NK-92 (cell line): ENCODE results near the gene USH1G.
"Not testable (repeated sequence)": the region's sequence is repeated elsewhere in the genome, so short reads cannot be mapped to it uniquely, and the experiment has no call there.

Experiments
- DNase-seq: peaks from one replicate; lab custom pipeline; 2025; ENCODE audit not compliant: unreplicated experiment; lab: John Stamatoyannopoulos, UW

Gene USH1G

DNA sequence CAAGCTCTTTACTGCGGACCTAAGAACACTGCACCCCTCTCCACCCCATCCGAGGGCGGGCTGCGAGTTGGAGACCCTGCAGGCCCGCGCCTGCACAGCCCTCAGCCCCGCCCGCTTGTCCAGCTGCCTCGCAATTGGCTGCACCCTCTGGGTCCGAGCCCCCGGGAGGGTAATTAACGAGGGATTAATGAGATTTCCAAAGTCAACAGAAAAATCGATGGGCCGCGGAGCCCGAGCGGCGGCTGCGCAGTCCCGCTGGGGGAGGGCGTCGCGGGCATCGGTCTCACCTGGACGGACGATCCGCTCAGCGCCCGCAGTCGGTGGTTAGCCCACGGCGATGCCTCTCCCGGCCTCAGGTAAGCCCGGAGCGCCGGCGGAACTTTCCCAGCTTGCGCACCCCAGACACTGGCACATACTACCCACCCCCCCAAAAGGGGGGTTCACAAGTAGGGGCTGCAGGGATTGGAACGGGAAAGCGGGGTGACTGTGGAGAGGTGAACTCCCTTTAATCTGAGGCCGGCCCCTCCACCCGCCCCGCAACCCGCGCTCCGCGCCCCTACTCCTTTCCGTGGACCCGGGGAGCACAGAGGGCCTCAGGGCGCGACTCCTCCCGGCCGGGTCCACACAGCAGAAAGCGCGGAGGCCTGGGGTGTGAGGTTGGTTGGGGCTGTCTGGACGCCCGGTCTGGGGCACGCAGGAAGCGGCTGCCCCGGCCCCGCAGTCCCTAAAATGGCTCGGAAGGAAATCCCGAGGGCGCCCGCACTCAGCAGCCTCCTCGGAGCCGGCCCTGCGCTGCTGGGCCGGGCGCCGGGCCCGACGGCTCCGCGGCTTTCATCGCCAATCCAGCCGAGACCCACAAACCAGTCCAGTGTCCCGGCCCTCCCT, 12.8 kb upstream of the USH1G start, which contains the start of gene OTOP3:
OTOP3 (plus strand) TSS at position 314 of the 885 bp plus-strand sequence; CDS start at position 338, 24 bp downstream.
- DNase-seq, result no peak

DNA sequence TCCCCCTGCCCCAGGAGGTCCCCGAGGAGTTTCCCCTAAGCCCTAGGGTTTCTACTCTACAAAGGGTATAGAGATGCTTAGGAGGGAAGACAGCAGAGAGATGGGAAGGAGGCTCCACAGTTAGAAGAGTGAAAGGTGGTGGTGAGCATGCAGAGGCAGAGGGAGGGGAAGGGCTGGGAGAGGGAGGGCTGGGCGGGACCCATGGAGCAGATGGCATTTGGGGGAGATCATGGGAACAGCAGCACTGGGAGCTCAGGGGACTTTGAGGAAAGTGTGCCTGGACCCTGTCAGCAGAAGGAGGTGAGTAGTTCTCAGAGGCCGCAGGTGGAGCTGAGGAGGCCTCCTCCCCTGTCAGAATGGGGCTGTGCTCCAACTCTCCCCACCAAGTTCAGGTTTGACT, 12.0 kb upstream of the USH1G start:
- no peak for DNase-seq

DNA sequence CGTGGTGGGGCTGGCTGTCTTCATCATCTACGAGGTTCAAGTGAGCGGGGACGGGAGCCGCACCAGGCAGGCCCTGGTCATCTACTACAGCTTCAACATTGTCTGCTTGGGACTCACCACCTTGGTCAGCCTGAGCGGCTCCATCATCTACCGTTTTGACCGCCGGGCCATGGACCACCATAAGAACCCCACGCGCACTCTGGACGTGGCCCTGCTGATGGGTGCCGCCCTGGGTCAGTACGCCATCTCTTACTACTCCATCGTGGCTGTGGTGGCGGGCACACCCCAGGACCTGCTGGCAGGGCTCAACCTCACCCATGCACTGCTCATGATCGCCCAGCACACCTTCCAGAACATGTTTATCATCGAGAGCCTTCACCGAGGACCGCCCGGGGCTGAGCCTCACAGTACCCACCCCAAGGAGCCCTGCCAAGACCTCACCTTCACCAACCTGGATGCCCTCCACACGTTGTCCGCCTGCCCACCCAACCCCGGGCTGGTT, 7.5 kb upstream of the USH1G start:
- DNase-seq, result no peak

DNA sequence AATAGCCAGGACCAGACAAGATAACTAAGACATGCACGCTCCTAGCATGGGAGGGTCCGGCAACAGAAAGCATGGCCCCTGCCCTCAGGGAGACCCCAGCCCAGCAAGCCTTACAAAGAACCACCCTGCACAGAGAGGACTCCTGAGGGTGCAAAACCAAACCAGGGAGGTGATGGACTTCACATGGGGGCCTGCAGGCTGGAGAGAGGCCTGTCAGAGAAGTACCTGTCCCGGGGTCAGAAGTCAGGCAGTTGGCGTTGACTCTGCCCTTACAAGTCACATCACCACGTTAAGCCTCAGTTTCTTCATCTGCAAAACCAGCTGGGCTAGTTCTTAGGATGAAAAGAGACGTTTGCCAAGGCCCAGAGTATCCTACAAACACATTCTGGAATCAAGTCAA, 5.7 kb upstream of the USH1G start:
- DNase-seq, result no peak

DNA sequence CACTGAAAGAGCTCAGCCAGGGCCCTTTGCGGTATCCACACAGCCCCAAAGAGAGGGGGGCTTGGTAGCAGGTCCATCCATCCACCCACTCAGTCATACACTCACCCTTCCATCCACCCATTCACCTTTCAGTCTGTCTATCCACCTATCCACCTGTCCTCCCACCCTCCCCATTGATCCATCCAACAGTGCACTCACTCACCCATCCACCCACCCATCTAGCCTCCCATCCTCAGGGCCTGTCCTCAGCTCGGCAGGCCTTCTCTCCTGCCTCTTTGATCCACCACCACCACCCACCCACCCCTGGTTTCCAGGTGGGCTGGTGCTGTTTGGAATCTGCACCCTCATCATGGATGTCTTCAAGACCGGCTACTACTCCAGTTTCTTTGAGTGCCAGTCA, 2.2 kb upstream of the USH1G start:
- no peak for DNase-seq

DNA sequence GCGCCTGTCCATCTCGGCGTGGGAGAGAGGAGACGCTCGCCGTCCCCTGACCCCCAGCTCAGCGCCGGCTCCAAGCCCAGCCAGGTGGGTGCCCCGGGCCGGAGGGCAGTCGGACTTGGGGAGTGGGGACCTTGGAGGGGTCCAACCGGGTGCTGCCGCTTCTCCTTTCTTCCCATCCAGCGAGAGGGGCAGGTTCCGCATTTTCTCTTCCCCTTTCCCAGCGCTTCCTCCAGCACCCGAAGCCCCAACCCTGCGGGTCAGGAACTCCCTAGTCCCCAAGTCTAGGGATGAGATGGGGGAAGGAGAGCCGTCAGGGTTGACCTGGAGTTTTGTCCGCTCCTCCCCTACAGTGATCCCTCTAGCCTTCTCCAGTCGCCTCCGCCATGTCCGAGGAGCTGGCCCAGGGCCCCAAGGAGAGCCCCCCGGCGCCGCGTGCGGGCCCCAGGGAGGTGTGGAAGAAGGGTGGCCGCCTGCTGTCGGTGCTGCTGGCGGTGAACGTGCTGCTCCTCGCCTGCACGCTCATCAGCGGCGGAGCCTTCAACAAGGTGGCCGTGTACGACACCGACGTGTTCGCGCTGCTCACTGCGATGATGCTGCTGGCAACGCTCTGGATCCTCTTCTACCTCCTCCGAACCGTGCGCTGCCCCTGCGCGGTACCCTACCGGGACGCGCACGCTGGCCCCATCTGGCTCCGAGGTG, 1.3 kb upstream of the USH1G start, which contains the start of gene OTOP2:
OTOP2 (plus strand) TSS at position 24 of the 699 bp plus-strand sequence; CDS start at position 384, 360 bp downstream.
- DNase-seq, result no peak

DNA sequence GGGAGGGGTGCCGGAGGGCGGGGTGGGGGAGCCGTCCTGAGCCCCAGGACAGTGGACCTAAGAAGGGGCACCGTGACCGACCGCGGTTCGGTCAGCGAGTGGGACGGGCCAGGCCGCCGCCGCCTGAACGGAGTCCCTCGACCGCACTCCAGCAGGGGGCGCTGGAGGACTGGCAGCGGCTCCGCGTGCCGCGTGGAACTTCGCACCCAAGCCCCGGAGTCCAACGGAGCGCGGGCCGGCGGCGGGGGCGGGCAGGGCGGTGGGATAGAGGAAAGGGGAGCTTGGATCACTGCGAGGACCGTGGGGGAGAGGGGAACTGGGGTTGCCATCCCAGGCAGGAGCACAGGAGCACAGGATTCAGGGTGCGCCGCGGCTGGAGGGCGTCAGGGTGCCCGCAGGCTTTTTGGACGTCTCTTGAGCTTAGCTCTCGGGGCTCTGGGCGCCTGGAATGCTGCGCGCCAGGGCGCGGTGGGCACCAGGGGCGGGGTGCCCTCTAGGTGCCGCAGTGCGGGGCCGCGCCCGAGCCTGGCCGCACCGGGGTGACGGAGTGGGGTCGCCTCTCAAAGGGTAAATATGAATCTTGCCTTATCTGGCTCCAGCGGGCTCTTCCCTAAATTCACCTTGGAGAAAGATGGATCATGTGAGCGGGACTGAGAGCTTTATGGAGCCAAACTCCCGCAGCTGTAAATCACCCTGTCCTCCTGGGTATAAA, 639 bp upstream of the USH1G start:
- no peak for DNase-seq

DNA sequence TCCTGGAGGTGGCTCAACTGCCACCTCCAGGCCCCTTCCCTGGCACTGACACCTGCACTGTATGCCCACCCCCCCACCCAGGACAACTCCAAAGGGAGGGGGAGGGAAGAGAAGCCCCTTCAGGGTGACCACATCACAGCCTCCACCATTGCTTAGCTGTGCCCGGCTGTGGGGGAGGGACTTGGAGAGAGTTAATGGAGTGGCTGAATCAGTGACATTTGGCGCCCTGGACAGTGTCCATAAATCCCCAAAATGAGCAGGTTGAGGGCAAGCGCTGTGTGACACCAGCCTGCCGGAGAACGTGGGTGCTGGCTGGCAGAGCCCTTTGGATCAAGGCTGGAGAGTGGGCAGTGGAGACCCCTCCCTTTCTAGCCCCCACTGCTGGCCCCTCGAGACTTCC, 883 bp downstream of the USH1G start:
- no peak for DNase-seq

DNA sequence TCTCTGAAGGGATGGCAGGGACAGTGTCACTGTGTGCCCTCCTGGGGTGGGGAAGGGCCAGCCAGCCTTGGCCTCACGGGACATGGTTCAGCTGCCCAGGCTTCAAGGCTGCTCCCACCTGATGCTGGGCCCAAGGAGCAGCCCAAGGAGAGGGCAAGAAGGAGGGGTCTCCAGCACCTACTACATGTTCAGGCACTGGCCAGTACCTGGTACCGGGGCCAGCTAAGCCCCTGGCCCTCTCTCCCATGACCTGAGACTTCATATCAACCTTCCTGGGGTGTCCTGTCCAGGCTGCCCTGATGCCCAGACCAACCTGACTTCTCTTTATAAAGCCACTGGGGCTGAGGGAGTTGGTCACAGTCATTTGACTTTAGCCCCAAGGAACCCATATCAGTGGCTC, 1.3 kb downstream of the USH1G start:
- DNase-seq, result no peak

DNA sequence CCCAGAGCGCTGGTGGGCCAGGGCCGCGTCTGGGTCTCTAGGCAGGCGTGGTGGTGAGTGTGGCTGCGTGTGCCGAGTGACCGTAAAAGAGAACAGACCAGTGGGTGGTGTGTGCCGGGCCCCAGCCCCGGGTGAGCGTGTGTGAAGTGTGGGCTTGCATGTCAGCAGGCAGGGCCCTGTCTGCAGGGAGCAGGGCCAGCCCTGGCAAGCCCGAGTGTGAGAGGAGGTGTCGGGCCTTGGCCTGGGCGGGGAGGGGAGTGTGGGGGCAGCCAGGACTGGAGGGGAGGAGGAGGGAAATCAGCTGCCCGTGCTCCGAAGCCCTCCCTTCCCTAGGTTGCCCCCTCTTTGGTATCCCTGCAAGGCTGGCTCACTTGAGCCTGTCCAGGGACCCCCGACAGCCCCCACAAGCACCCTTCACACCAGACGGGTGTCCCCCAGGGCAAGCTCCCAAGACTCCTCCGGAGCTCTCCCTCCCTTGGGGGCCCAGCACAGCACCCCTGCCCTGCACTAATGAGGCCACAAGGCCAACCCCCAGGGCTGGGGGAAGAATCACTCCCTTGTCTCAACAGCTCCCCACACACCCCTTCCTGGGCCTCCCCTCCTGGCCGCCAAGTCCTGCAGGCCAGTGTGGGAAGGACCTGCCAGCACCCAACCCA, 1.9 kb downstream of the USH1G start:
- DNase-seq, result no peak

DNA sequence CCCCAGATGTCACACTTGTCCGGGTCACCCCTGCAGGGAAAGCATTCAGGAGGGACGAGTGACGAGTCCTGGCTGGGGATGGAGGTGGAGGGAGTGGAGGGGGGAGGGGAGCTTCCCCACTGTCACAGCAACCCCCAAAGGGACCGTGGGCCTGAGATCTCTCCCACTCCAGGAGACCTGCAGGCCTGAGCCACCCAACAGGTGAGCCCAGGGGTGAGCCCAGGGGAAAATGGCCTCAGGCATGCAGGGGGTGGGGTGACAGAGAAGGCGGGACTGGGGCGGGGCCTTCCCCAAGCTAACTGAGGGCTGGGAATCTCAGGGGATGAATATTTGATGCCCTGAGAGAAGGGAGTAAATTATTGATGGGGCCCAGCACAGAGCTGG, 2.4 kb downstream of the USH1G start:
- DNase-seq, result no peak

DNA sequence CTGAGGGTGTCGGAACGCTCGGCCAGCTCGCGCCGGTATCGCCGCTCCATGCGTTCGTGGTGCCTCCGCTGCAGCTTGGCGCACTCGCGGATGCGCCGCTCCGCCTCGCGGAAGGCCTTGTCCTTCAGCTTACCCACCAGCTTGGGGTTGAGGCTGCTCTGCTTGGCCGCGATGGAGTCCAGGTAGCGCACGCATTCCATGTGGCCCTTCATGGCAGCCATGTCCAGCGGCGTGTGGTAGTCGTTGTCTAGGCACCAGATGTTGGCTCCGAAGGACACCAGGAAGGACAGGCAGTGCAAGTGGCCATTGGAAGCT, 2.8 kb downstream of the USH1G start:
- no peak for DNase-seq

DNA sequence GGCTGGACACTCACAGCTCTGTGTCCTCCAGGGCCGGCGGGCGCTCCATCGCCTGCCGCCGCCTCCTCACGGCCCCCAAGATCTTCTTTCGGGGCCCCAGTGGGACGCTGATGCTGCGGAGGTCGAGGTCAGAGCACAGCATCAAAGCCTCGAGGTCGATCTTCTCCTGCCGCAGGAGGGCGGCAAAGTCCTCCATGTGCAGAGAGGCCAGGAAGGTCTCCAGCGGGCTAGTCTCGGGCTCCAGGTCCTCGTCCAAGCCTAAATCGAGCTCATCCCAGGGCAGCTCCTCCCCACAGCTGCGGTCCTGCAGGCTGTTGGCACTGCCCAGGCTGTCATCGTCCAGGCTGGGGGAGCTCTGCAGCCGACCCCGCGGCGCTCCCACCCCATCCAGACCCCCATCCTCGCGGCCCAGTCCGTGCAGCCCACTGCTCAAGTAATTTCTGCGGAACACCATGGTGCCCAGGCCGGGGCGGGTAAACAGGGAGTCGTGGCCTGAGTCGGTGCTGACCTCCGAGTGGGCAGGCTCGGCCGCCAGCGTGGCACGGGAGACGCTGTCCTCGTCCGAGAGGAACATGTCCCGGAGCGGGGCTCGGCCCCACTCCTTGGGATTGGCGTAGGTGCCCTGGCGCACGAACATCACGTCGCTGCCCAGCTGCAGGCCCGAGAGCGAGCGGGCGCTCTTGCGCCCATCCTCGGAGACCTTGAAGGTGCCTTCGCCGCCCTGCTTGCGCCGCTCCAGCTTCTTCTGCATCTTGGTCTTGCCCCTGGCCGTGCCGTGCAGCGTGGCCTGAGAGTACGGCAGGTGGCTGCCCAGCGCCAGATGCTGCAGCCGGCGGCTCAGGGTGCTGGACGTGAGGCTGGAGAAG, 3.4 kb downstream of the USH1G start:
- DNase-seq, result no peak

DNA sequence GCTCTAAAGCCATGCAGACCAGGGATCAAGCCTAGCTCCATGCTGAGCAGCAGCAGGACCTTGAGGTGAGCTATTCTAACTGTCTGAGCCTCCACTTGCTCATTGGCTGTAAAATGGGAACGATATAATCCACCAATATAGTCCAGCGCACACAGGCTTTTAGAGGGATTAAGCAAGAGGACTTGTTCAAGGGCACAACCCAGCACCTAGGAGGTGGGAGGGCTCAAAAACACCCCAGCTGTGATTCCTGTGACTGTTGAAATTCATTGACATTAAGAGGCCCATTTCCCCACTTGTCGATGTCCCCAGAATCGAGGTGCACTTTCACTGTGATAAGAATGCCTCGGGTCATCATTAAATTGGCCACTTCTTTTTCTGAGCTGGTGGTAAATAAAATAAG, 4.1 kb downstream of the USH1G start:
- no peak for DNase-seq

DNA sequence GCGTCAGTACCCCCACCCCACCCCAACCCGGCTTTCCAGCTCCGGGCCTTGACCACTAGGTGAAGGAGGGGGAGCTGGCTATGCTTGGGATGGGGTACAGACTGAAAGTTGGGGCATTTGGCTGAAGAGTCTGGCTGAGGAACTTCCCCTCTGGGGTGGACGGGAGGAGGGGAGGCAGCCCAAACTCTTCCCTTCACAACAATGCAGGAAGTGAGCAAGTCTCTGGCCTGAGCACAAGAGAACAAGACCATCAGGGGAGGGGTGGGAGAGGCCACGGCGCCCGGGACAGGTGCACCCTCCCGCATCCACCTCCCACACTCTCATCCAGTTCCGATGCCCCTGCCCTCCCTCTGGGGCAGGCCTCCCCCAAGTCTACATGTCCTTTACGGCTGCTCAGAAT, 5.6 kb downstream of the USH1G start:
- no peak for DNase-seq

DNA sequence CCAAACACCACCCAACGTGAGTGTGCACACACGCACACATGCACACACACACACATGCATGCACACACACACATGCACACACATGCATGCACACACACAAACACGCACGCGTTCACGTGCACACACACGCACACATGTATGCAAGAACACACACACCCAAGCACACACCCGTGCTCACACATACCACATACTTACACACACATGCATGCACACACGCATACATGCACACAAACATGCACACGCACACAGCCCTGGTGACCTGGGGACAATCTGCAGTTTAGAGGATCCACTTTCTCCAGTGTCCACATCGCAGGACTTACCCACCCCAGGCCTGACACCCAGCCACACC, 6.2 kb downstream of the USH1G start:
- no peak for DNase-seq

DNA sequence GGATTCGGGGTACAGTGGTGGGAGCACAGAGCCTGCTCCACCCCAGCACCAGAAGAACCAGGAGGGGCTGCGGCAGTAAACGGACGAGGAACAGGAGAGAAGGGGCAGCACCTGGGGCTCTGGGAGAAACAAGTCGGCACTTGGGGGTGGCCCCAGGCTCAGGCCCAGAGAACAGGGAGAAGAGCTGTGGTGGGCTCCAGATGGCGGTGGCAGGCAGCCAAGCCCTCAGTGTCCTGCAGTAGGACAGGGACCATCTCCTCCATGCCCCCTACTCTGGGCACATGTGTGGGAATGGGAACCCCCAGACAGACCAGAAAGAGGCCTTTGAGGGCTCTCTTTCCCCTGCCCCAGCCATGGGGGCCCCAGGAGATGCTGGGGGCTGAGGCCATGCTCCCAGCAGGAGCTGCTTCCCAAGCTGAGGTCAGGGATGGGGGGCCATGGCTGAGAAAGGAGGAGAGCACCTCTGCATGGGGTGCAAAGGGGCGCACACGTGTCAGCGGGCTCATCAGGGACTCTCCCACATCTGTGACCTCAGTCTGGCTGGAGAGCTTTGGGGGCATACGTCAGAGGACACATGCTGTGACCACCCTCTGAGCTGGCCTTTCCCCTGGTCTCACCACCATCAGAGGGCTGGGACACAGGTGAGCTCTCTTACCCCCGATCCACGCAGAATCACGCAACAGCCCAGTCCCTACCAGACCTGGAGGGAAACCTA, 6.8 kb downstream of the USH1G start:
- DNase-seq, result no peak

DNA sequence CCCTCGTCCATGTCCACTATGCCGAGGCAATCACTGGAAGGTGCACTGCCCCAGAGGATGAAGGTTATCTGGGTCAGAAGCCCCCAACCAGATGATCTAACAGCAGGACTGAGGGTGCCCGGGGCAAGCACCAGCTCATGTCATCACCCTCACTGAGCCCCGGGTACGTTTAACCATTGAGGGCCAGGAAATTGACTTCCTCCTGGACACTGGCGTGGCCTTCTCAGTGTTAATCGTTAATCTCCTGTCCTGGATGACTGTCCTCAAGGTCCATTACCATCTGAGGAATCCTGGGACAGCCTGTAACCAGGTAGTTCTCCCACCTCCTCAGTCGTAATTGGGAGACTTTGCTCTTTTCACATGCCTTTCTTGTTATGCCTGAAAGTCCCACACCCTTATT, 11.6 kb downstream of the USH1G start:
- not testable (repeated sequence) for DNase-seq

DNA sequence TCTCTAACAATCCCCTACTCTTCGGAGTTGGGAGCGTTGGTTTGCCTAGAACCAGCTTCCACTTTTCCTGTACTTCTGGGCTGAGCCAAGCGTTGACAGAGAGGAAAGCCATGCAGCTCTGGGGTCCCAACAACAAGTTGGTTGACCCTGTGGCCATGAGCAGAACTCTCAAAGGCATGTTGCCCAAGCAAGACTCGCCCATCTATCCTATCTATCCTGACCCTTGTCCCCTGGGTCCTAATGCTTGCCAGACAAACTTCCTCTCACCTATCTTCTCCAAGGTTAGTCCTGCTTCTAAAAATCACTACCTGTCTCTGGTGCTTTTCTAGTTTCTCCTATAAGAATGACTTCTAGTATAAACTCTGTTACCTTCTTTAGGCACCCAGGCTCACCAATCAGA, 14.0 kb downstream of the USH1G start:
- not testable (repeated sequence) for DNase-seq

DNA sequence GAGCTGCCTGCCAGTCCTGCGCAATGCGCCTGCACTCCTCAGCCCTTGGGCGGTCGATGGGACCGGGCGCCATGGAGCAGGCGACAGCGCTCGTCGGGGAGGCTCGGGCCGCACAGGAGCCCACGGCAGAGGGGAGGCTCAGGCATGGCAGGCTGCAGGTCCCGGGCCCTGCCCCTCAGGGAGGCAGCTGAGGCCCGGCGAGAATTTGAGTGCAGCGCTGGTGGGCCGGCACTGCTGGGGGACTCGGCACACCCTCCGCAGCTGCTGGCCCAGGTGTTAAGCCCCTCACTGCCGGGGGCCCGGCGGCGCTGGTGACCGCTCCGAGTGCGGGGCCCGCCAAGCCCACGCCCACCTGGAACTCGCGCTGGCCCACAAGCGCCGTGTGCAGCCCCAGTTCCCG, 16.0 kb downstream of the USH1G start:
- DNase-seq, result no peak
